HG03432 (cell line): ENCODE measurements around the gene ARSA.
A peak's percentile ranks its signal among the peaks of the same experiment; 100 is the strongest.

ENCODE experiments used
- ATAC-seq: cut with Tn5 transposase; IDR thresholded peaks from one replicate; pipeline ENCODE4 v1.9.1; 2021; ENCODE audit warnings: mild to moderate bottlenecking, moderate library complexity; ENCODE audit not compliant: unreplicated experiment

The ARSA gene

DNA sequence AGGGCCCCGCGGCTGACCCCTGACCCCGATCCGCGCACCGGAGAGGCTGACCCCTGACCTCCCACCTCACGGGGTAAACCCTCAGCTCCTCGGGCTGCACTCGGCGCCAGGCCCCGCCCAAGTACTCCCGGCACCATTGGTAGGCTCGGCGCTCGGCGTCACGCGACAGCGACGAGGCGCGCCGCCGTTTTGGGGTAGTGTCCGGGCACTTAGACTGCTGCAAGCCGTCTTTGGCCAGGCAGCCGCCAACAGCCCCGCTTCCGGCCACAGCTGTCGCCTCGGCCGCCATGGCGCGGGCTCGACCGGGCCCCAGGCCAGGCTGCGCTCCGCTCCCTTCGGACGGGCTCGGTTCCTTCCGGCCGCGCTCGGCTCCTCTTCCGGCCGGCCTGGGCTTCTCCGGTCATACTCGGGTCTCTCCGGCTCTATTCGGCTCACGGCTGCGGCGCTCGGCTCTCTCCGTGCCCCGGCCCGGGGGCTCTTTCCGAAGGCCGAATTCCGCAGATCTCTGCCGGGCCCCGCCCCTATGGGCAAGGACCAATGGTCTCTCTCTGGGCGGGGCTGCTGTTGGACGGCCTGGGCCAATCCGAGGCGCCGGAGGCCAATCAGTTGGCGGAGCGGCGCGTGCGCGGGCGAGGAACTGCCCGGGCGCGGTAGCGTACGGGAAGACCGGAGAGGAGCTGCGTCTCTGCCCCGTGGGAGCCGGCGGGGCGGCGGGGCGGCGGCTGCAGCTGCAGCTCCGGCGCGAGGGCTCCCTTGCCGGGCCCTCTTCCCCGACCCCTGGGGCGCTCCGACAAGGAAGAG, 45.3 kb downstream of the ARSA start, which contains the start of gene CHKB:
CHKB (minus strand) TSS at position 357 of the 801 bp plus-strand sequence; CDS start at position 289, 68 bp downstream.
- peak; percentile 89 for ATAC-seq

DNA sequence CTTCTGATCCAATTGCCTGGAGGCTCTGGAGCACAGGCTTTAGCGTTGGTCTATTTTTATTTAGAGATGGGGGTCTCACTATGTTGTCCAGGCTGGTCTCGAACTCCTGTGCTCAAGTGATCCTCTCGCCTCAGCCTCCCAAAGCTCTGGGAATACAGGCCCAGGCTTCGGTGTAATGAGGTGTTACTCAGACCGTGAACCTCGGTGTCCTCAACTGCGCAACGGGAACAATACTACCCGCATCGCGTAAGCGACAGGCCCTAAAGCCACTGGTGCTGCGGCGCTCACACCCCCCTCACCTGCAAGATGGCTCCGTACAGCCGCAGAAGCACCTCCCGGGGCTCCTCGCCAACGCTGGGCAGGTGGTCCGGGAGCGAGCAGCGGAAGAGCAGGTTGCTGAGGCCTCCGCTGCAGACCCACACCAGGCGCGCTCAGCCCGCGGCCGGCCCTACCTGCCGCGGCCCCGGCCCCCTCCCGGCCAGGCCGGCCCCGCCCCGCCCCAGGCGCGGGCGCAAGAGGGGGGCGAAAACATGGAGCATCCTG, 45.9 kb downstream of the ARSA start:
- no peak for ATAC-seq

GRCh38 chr22:50581031-50581949, 46.7 kb downstream of the ARSA start:
- ATAC-seq: no peak

DNA sequence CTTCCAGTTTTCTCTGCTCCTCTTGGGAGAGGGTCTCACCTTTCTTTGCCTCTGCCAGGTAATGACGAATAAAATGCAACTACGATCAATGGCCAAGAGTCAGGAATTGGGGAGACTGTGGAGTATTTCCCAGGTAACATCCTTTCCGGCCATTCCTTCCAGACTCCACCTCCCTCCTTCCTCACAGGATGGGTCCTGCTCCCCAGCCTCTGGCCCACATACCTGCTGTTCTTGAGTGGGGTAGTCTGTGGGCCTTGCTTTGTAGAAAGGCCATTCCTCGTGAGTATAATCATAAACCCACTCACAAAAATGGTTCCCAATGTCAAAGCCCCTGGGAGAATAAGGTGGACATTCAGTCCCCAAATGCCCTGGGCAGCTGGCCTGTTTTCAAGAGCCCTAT, 48.2 kb downstream of the ARSA start:
- ATAC-seq: no peak

GRCh38 chr22:50578776-50579310, 49.1 kb downstream of the ARSA start:
- ATAC-seq: no peak

DNA sequence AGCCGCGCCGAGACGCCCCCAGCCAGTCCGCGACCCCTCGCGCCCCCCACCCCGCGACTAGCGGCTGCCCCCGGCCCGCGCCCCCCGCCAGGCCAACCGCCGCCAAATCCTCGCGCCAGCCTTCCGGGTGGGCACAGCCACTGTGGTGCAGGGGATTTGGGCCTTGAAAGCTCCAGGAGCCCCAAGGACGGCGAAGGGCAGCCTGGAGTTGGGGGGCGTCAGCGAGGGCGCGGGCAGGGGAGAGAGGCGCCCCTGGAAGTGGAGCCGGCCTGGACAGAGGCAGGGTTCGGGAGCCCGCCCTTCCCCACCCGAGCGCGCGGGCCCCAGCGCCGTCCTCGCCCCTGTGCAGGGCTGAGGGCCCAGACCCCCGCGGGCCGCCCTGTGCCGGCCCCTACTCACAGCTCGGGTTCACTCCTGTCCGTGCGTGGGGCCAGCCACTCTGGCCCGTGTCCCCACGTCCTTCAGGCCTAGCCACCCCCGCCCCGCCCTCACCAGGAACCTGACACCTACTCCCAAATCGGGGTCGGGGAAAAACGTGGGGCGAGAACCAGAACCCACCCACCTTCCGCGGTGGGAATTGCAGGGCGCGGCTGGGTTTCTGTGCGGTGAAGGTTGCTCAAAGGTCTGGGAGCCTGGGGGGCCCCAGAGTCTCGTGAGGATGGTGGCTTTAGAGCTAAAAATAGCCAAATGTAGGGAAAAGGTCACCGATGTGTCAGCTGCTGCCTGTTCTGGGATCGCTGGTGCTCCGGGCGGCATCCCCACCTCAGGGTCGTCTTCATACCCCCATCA, 49.8 kb downstream of the ARSA start, which contains the start of gene CPT1B:
CPT1B (minus strand) TSS at position 441 of the 789 bp plus-strand sequence. CDS start 512 bp downstream, outside the sequence.
- ATAC-seq: no peak

DNA sequence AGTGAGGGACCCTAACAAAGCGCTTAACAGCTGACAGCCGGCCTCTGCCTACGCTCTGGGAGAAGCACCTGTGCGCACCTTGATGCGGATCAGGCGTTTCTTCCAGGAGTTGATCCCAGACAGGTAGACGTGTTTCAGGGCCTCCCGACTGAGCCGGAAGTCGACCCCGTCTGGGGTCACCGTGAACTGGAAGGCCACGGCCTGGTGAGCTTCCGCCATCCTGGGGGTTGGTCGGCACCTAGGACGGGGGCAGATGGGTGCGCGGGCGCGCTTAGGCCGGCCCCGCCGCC, 50.3 kb downstream of the ARSA start:
- no peak for ATAC-seq

DNA sequence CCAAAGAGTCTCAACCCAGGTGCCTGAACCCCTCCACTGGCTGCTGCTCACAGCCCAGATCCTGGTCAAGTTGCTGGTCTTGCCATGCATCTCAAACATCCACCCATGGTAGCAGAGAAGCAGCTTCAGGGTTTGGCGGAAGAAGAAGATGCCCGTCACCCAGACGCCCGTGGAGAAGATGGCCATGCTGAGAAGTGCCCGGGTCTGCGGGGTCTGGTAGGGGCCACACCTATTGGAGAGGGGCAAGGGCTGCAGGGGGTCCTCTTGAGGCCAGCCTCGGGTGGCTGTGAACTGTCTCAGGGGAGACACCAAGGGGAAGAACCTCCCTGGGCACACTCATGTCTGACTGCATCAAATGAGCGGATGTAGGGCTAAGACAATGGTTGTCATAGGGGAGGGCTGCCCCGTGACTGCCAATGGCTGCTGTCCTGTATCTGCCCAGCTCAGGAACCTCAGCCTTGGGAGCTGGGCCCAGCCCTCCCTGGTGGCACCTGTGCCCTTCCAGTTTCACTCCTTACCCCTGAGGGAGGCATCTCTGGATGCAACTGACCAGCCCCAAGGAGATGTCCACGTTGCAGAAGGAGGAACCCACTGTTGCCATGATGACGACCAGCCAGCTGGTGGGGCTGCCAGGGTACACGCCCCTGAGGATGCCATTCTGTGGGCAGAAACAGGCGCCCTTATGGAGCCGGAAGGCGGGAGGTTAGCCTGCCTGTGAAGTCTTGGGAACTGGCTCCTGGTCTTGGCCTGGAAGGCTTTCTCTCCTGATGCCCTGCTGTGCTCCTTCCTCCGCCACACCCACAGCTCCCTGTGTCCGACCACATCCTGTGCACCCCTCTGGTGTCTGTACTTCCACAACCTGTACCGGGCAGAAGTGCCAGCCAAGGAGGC, 50.9 kb downstream of the ARSA start:
- ATAC-seq: no peak

GRCh38 chr22:50576070-50576469, 51.9 kb downstream of the ARSA start:
- ATAC-seq: no peak

DNA sequence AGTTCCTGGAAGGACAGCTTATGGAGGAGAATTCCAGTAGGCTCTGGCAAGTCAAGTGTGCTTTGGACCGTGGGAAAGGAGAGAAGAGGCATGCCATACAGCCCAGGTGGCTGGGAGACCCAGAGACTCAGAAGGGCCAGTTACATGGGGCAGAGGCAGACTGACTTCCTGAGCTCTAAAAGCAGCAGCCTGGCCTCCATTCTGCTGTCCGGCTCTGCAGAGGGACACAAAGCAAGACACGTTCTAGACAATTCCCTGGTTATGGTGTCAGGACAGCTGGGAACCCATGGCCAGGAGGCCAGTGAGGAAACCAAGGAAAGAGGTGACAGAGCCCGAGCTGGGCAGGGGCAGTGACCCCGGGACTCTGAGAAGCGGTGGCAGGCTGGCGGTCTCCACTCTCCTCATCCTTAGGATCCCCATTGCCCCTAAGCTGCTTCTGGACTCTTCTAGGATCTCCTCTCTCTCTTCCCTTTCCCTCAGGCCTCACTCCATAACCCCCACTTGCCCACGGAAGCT, 52.5 kb downstream of the ARSA start:
- no peak for ATAC-seq
